ENCODE data around the gene APIP. TPM values are rescaled to one million over a fixed set of nuclear protein-coding genes. Genes with fewer than 3 reads are reported as not detected.

APIP gene
- total RNA-seq, 1 experiment from 2014 or later: 42.6 TPM

DNA sequence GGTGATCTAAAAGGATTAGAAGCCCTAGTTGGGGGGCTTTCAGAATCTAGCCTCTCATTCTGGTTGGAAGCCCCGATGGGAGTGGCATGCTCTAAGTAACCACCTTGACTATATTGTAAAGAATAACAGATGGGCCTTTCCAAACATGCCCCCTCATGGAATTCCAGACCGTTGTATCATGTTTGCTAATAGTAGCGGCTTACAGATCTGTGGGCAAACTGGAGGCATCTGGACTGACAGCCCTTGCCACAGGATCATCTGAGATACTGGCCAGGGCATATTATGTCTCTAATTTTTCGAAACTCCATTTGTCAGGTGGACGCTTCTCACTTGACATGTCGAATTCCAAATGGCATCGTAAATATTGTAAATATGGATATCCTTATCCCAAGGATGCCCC, 10.5 kb downstream of the APIP start:
- Histone ChIP-seq H3K27ac (ENCODE audit: low read length) (no peak overlapping the region), H3K36me3 (ENCODE audit: control insufficient read depth, insufficient read depth, low read length) (no peaks in the 10 kb centered on the region), H3K4me3 (ENCODE audit: low read depth in 2 of 2, low read length in 2 of 2) (no peak overlapping the region), H3K27me3 (ENCODE audit: control insufficient read depth, insufficient read depth, low read length) (no peaks in the 10 kb centered on the region), H3K4me1 (ENCODE audit: control insufficient read depth, insufficient read depth, low read length) (no peaks in the 10 kb centered on the region), H3K9me3 (ENCODE audit: control insufficient read depth, insufficient read depth, low read depth, low read length) (no peaks in the 10 kb centered on the region)
- DNase-seq (ENCODE audit: low read depth, low spot score) (no peak), ATAC-seq (no peak)
- POLR2A ChIA-PET: no interaction called here
- TF ChIP-seq POLR2AphosphoS5 (IDR thresholded peaks at IDR 0.05; ENCODE audit: low read depth, low read length) (no peak), TCF7L2 (IDR thresholded peaks at IDR 0.05; ENCODE audit: low read depth, low read length) (no peak), SIN3A (IDR thresholded peaks at IDR 0.05; ENCODE audit: borderline replicate concordance, insufficient read depth, low read depth, low read length) (no peak)
- TF ChIP-seq, protein P1, sequence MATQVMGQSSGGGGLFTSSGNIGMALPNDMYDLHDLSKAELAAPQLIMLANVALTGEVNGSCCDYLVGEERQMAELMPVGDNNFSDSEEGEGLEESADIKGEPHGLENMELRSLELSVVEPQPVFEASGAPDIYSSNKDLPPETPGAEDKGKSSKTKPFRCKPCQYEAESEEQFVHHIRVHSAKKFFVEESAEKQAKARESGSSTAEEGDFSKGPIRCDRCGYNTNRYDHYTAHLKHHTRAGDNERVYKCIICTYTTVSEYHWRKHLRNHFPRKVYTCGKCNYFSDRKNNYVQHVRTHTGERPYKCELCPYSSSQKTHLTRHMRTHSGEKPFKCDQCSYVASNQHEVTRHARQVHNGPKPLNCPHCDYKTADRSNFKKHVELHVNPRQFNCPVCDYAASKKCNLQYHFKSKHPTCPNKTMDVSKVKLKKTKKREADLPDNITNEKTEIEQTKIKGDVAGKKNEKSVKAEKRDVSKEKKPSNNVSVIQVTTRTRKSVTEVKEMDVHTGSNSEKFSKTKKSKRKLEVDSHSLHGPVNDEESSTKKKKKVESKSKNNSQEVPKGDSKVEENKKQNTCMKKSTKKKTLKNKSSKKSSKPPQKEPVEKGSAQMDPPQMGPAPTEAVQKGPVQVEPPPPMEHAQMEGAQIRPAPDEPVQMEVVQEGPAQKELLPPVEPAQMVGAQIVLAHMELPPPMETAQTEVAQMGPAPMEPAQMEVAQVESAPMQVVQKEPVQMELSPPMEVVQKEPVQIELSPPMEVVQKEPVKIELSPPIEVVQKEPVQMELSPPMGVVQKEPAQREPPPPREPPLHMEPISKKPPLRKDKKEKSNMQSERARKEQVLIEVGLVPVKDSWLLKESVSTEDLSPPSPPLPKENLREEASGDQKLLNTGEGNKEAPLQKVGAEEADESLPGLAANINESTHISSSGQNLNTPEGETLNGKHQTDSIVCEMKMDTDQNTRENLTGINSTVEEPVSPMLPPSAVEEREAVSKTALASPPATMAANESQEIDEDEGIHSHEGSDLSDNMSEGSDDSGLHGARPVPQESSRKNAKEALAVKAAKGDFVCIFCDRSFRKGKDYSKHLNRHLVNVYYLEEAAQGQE (IDR thresholded peaks at IDR 0.05; ENCODE audit: insufficient read depth in 1 of 2, low read depth in 2 of 2, low read length in 1 of 2): no peak
- TF ChIP-seq, protein P2, sequence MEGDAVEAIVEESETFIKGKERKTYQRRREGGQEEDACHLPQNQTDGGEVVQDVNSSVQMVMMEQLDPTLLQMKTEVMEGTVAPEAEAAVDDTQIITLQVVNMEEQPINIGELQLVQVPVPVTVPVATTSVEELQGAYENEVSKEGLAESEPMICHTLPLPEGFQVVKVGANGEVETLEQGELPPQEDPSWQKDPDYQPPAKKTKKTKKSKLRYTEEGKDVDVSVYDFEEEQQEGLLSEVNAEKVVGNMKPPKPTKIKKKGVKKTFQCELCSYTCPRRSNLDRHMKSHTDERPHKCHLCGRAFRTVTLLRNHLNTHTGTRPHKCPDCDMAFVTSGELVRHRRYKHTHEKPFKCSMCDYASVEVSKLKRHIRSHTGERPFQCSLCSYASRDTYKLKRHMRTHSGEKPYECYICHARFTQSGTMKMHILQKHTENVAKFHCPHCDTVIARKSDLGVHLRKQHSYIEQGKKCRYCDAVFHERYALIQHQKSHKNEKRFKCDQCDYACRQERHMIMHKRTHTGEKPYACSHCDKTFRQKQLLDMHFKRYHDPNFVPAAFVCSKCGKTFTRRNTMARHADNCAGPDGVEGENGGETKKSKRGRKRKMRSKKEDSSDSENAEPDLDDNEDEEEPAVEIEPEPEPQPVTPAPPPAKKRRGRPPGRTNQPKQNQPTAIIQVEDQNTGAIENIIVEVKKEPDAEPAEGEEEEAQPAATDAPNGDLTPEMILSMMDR (IDR thresholded peaks at IDR 0.05): no peak
- intact Hi-C loops (cut with micrococcal nuclease; ENCODE audit: unreplicated experiment): no loop called here
- in situ Hi-C loops (cut with HindIII; ENCODE audit: low pct_unique_long_range_greater_than_20kb, low sequenced_read_pairs): no loop called here
- BruUV-seq (replicated peaks): no TSS peak
- CTCF ChIA-PET: no interaction called here

DNA sequence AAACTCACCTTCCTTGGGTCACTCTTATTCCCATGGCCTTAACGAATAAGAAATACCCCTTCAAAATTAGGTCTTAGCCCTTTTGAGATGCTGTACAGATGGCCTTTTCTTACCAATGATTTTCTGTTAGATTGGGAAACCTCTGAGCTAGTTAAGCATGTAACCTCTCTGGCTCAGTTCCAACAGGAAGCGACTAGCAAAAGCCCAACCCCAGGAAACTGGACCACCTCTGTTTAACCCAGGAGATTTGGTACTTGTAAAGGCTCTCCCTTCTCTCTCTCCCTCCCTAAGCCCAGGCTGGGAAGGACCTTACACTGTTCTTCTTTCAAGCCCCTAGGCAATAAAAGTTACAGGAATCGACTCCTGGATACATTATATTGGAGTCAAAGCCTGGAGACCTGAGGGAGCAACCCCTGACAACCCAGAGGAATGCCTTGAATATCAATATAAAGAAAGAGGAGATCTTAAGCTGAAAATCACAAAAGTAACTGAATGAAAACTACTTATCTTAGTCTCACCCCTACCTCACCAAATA, 11.7 kb downstream of the APIP start:
- Histone ChIP-seq H3K9me3 (ENCODE audit: control insufficient read depth, insufficient read depth, low read depth, low read length) (no peaks in the 10 kb centered on the region), H3K4me1 (ENCODE audit: control insufficient read depth, insufficient read depth, low read length) (peaks cover 6% of the 10 kb centered on the region), H3K4me3 (ENCODE audit: low read depth in 2 of 2, low read length in 2 of 2) (no peak overlapping the region), H3K36me3 (ENCODE audit: control insufficient read depth, insufficient read depth, low read length) (no peaks in the 10 kb centered on the region), H3K27ac (ENCODE audit: low read length) (no peak overlapping the region), H3K27me3 (ENCODE audit: control insufficient read depth, insufficient read depth, low read length) (no peaks in the 10 kb centered on the region)
- BruUV-seq (replicated peaks): no TSS peak
- TF ChIP-seq TCF7L2 (IDR thresholded peaks at IDR 0.05; ENCODE audit: low read depth, low read length) (no peak), SIN3A (IDR thresholded peaks at IDR 0.05; ENCODE audit: borderline replicate concordance, insufficient read depth, low read depth, low read length) (no peak), POLR2AphosphoS5 (IDR thresholded peaks at IDR 0.05; ENCODE audit: low read depth, low read length) (no peak)
- TF ChIP-seq, protein P1 (IDR thresholded peaks at IDR 0.05; ENCODE audit: insufficient read depth in 1 of 2, low read depth in 2 of 2, low read length in 1 of 2): no peak
- TF ChIP-seq, protein P2 (IDR thresholded peaks at IDR 0.05): no peak
- DNase-seq (ENCODE audit: low read depth, low spot score): no peak
- CTCF ChIA-PET: no interaction called here
- POLR2A ChIA-PET: no interaction called here
- no peak for ATAC-seq
- in situ Hi-C loops (cut with HindIII; ENCODE audit: low pct_unique_long_range_greater_than_20kb, low sequenced_read_pairs): no loop called here
- intact Hi-C loops (cut with micrococcal nuclease; ENCODE audit: unreplicated experiment): no loop called here
